ENCODE results near the gene BMI1.
"Not testable (repeated sequence)": the region's sequence is repeated elsewhere in the genome, so short reads cannot be mapped to it uniquely, and the experiment has no call there.

Gene BMI1

GRCh38 chr10:22339761-22340328 lies 18.9 kb downstream of the BMI1 start:
- no peak for DNase-seq (ENCODE audit: low read depth)

- DNase-seq (ENCODE audit: low read depth), result no peak
Measured at GRCh38 chr10:22340329-22341189, 19.7 kb downstream of the BMI1 start.

GRCh38 chr10:22341190-22341925 lies 20.5 kb downstream of the BMI1 start:
- no peak for DNase-seq (ENCODE audit: low read depth)

- no peak for DNase-seq (ENCODE audit: low read depth)
Measured at GRCh38 chr10:22341926-22342196, 21.0 kb downstream of the BMI1 start.

GRCh38 chr10:22342421-22342820 lies 21.5 kb downstream of the BMI1 start:
- no peak for DNase-seq (ENCODE audit: low read depth)

GRCh38 chr10:22343731-22344130 lies 22.8 kb downstream of the BMI1 start:
- DNase-seq (ENCODE audit: low read depth), result no peak

GRCh38 chr10:22344249-22344648 lies 23.4 kb downstream of the BMI1 start:
- no peak for DNase-seq (ENCODE audit: low read depth)

- DNase-seq (ENCODE audit: low read depth), result no peak
Measured at GRCh38 chr10:22344781-22345300, 23.9 kb downstream of the BMI1 start.

GRCh38 chr10:22345301-22346095 lies 24.6 kb downstream of the BMI1 start, which contains the start of gene SPAG6:
TSS of gene SPAG6 (plus strand) at chr10:22345496. CDS start at chr10:22345612, 116 bp downstream.
- peak; percentile 44 for DNase-seq (ENCODE audit: low read depth)

GRCh38 chr10:22346096-22346661 lies 25.3 kb downstream of the BMI1 start:
- DNase-seq (ENCODE audit: low read depth), result no peak

- DNase-seq (ENCODE audit: low read depth), result no peak
Measured at GRCh38 chr10:22349755-22350154, 28.9 kb downstream of the BMI1 start.

GRCh38 chr10:22351131-22351703 lies 30.3 kb downstream of the BMI1 start:
- no peak for DNase-seq (ENCODE audit: low read depth)

GRCh38 chr10:22356324-22356873 lies 35.5 kb downstream of the BMI1 start:
- DNase-seq (ENCODE audit: low read depth), result no peak

GRCh38 chr10:22357770-22358169 lies 36.9 kb downstream of the BMI1 start:
- DNase-seq (ENCODE audit: low read depth), result not testable (repeated sequence)

GRCh38 chr10:22363305-22363704 lies 42.4 kb downstream of the BMI1 start:
- no peak for DNase-seq (ENCODE audit: low read depth)

GRCh38 chr10:22364407-22365140 lies 43.7 kb downstream of the BMI1 start:
- no peak for DNase-seq (ENCODE audit: low read depth)

GRCh38 chr10:22365233-22365632 lies 44.3 kb downstream of the BMI1 start:
- no peak for DNase-seq (ENCODE audit: low read depth)

- no peak for DNase-seq (ENCODE audit: low read depth)
Measured at GRCh38 chr10:22365644-22366434, 44.9 kb downstream of the BMI1 start.

GRCh38 chr10:22366435-22366703 lies 45.5 kb downstream of the BMI1 start:
- DNase-seq (ENCODE audit: low read depth), result no peak

GRCh38 chr10:22366771-22367170 lies 45.9 kb downstream of the BMI1 start:
- no peak for DNase-seq (ENCODE audit: low read depth)

All from stimulated activated CD8-positive, alpha-beta memory T cell treated with anti-CD3 and anti-CD28 coated beads, Interleukin-4, amount 100 ng/mL, for 24 hours (primary cell).